Gastroesophageal sphincter (tissue), 4 donors: ENCODE results near the gene SLC18A2. TPM values are rescaled to one million over a fixed set of nuclear protein-coding genes. Genes with fewer than 3 reads are reported as not detected.
A peak's percentile ranks its signal among the peaks of the same experiment; 100 is the strongest.

Source experiments
- ATAC-seq: fragments of 150-250 bp; one replicate; pipeline ENCODE4 v1.9.1; 2016; ENCODE audit warnings: mild to moderate bottlenecking, moderate library complexity
- H3K27ac ChIP-seq, 4 donors: fragments of 200-600 bp; sonication (generic) in 3 of 4; 1 replicate in 3 of 4; 2 replicates in 1 of 4; pipeline ENCODE4 v1.5.1; 2016 to 2019
- H3K27me3 ChIP-seq: fragments of 200-600 bp; sonication (generic); one replicate; pipeline ENCODE4 v1.5.1; 2019
- H3K36me3 ChIP-seq, 2 donors: fragments of 200-600 bp; sonication (generic); one replicate each; pipeline ENCODE4 v1.5.1; 2019; ENCODE audit warnings: control low read depth in 1 of 2
- H3K4me1 ChIP-seq, 3 donors: fragments of 200-600 bp; sonication (generic); 1 replicate in 2 of 3; 2 replicates in 1 of 3; pipeline ENCODE4 v1.5.1; 2016 to 2019; ENCODE audit warnings: control low read depth in 2 of 3
- H3K4me3 ChIP-seq, 2 donors: fragments of 200-600 bp; sonication (generic); one replicate each; pipeline ENCODE4 v1.5.1; 2019; ENCODE audit warnings: mild to moderate bottlenecking in 1 of 2, moderate library complexity in 1 of 2
- H3K9me3 ChIP-seq, 3 donors: fragments of 200-600 bp; sonication (generic); one replicate each; pipeline ENCODE4 v1.5.1; 2017 to 2019; ENCODE audit warnings: control low read depth in 2 of 3
- EP300 ChIP-seq: sonication (generic); formaldehyde crosslinking; IDR thresholded peaks from one replicate; pipeline ENCODE4 v1.6.1; 2017; ENCODE audit warnings: antibody characterized with exemption, mild to moderate bottlenecking
- POLR2A ChIP-seq, 2 donors: fragments of 450-650 bp; IDR thresholded peaks; one replicate each; pipeline ENCODE4 v1.6.1; 2017; ENCODE audit warnings: antibody characterized with exemption in 2 of 2, mild to moderate bottlenecking in 2 of 2, moderate library complexity in 1 of 2
- POLR2AphosphoS5 ChIP-seq: sonication (generic); formaldehyde crosslinking; IDR thresholded peaks from one replicate; pipeline ENCODE4 v1.6.1; 2017; ENCODE audit warnings: antibody characterized with exemption
- WGBS, 2 donors: methylation state at CpG; one replicate each; pipeline ENCODE4 v1.1.5; 2018; ENCODE audit warnings: low coverage in 1 of 2; 5-methylcytosine and 5-hydroxymethylcytosine counted together
- total RNA-seq, 4 donors: library from RNA; depleted of rRNA; stranded (reverse); fragments of >200 nt; gene quantifications; one replicate each; pipeline ENCODE4 v1.1.0, GENCODE V29; 2016
- TF ChIP-seq, protein P1 (sequence below), 4 experiments: fragments of 200-600 bp in 2 of 4; fragments of 450-650 bp in 2 of 4; sonication (generic) in 1 of 4; IDR thresholded peaks; one replicate each; pipeline ENCODE4 v1.5.1; 2017 to 2019; ENCODE audit warnings: antibody characterized with exemption in 4 of 4, mild to moderate bottlenecking in 2 of 4, moderate library complexity in 2 of 4

SLC18A2 gene
- total RNA-seq, 4 donors from 2014 or later = 0.82 to 1.9 (median 0.89) TPM

DNA sequence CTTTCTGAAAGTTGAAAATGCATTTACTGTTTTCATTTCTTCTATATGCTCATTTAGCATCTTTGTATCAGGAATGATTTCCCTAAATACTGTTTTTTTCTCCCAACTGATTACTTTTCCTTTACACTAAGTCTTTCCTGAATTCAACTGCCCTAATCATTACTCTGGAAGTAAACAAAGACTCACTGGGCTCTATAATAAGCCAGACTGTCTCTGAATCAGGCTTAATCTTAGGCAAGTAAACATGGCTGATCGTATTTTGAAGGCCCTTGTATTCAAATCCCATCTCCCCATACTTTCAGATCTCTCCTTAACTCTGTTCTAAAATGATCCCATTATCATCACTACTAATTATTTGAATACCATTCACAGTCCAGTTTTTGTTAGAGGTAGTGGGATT lies 72.7 kb downstream of the SLC18A2 start:
- no peak for ATAC-seq
- Histone ChIP-seq H3K27me3 (no peaks in the 10 kb centered on the region), H3K27ac (no peak overlapping the region), H3K36me3 (peaks cover 0 to 12% of the 10 kb centered on the region in 2 donors), H3K9me3 (no peaks in the 10 kb centered on the region), H3K4me1 (peaks cover 0 to under 1% (median 0%) of the 10 kb centered on the region in 3 donors), H3K4me3 (no peak overlapping the region)
- TF ChIP-seq POLR2AphosphoS5 = no peak
- no peak for TF ChIP-seq EP300
- TF ChIP-seq POLR2A (IDR thresholded peaks at IDR 0.05) = no peak
- TF ChIP-seq, protein P1, sequence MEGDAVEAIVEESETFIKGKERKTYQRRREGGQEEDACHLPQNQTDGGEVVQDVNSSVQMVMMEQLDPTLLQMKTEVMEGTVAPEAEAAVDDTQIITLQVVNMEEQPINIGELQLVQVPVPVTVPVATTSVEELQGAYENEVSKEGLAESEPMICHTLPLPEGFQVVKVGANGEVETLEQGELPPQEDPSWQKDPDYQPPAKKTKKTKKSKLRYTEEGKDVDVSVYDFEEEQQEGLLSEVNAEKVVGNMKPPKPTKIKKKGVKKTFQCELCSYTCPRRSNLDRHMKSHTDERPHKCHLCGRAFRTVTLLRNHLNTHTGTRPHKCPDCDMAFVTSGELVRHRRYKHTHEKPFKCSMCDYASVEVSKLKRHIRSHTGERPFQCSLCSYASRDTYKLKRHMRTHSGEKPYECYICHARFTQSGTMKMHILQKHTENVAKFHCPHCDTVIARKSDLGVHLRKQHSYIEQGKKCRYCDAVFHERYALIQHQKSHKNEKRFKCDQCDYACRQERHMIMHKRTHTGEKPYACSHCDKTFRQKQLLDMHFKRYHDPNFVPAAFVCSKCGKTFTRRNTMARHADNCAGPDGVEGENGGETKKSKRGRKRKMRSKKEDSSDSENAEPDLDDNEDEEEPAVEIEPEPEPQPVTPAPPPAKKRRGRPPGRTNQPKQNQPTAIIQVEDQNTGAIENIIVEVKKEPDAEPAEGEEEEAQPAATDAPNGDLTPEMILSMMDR (IDR thresholded peaks at IDR 0.05) = no peak
- 94 to 100% methylated on average over 1 of the region's 1 CpG for WGBS, 2 donors

DNA sequence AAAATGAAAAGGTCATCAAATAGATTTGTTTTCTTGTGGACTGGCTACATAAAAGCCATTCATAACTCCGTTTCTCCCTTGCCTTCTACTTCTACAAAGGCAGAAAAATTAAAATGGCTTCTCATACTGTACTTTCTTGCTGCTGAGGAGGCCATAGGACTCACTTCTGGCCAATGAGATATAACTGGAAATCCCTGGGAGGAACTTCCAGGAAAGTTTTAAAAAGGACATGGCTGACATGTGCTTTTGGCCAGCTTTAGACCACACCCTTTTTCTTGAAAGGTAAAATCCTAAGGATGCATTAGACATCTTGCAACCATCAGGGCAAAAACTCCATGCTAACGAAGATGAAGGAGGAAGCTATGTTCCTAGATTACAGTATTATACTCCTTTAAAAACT lies 75.8 kb downstream of the SLC18A2 start:
- no peak for ATAC-seq
- no peaks in the 10 kb centered on the region for H3K9me3 ChIP-seq

DNA sequence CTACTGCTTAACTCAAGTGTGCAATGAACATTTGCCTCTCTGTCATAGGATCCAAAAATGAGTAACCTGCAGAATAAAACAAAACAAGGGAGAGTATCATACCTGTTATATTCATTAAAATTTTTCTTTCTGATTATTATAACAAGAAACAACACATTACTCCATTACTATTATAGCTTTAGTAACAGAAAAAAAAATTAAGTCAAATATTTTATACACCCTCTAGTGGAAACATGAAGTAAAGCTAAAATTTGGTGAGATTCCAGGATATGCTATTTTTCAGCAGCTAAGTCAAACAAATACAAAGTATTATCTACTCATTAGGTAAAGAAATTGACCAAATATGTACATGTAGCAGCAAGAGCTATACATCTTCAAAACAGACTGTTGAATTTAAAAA lies 78.0 kb downstream of the SLC18A2 start:
- Histone ChIP-seq H3K36me3 (peaks cover 0 to 12% of the 10 kb centered on the region in 2 donors), H3K9me3 (no peaks in the 10 kb centered on the region), H3K4me3 (no peak overlapping the region), H3K27ac (no peak overlapping the region), H3K27me3 (no peaks in the 10 kb centered on the region), H3K4me1 (peaks cover 0 to 9% (median 0%) of the 10 kb centered on the region in 3 donors)
- TF ChIP-seq, protein P1 (IDR thresholded peaks at IDR 0.05) = peak in 3 of 4 experiments; percentile 15 to 36 (median 16)
- TF ChIP-seq POLR2A (IDR thresholded peaks at IDR 0.05) = no peak
- no peak for ATAC-seq

More for the DNA sequence above, 75.8 kb downstream of the SLC18A2 start:
- no peaks in the 10 kb centered on the region for H3K27me3 ChIP-seq
- H3K27ac ChIP-seq = no peak overlapping the region
- H3K36me3 ChIP-seq = peaks cover 0 to 12% of the 10 kb centered on the region in 2 donors
- 89 to 96% methylated on average over 2 of the region's 2 CpGs for WGBS, 2 donors
- no peak overlapping the region for H3K4me3 ChIP-seq
- TF ChIP-seq POLR2AphosphoS5 = no peak
- TF ChIP-seq EP300 = no peak
- TF ChIP-seq POLR2A (IDR thresholded peaks at IDR 0.05) = no peak
- TF ChIP-seq, protein P1 (IDR thresholded peaks at IDR 0.05) = no peak
- H3K4me1 ChIP-seq = peaks cover 0 to 9% (median 0%) of the 10 kb centered on the region in 3 donors

DNA sequence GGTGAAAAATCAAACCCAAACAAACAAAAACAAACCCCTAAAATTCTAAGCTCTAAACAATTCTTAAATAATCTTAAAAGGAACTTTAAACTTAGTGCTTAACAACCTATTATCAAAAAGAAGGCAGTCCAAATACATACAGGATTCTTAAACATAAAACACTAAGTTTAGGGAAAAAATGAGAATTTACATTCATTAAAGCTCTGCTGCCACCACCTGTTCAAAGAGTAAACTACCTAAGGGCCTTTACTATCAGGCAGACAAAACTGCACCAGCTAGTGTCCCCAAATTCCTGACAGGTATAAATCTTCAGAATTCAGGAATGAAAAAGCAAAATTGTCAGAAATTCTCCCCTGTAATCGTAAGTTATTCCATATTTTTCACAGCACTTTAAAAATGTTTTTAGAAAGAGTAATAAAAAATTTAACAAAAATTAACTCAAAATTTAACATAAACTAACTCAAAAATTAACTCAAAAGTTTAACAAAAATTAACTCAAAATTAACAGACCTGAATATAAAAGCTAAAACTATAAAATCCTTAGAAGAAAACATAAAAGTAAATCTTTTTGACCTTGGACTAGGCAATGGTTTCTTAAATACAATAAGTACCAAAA lies 79.2 kb downstream of the SLC18A2 start:
- 75 to 80% methylated on average over 1 of the region's 1 CpG for WGBS, 2 donors

DNA sequence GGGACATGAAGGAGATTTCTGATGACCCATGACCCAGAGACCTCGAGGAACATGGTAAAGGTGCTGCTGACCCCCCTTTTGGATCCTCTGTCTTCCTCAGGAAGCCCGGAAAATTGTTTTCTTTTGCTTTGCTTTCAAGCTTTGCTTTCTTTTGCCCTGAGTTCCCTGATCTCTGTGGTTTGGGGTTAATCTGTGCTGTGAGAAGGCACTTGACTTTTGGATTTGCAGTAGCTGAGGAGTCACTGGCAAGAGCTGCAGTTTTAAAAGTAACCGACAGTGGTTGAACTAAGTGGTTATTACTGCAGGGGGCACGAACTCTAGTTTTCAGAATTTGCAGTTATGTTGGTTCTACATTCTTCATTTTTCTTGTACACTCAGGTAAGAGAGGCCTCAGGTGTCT lies 81.3 kb downstream of the SLC18A2 start:
- Histone ChIP-seq H3K27ac (no peak overlapping the region), H3K36me3 (peaks cover 0 to 7% of the 10 kb centered on the region in 2 donors), H3K4me1 (peaks cover 0 to 9% (median 0%) of the 10 kb centered on the region in 3 donors), H3K27me3 (no peaks in the 10 kb centered on the region), H3K9me3 (no peaks in the 10 kb centered on the region), H3K4me3 (no peak overlapping the region)
- WGBS, 2 donors = 54 to 83% methylated on average over 4 of the region's 4 CpGs
- no peak for ATAC-seq
- no peak for TF ChIP-seq POLR2A (IDR thresholded peaks at IDR 0.05)
- TF ChIP-seq, protein P1 (IDR thresholded peaks at IDR 0.05) = no peak
- no peak for TF ChIP-seq EP300
- TF ChIP-seq POLR2AphosphoS5 = no peak

More for the DNA sequence above, 79.2 kb downstream of the SLC18A2 start:
- ATAC-seq = no peak
- no peak for TF ChIP-seq POLR2A (IDR thresholded peaks at IDR 0.05)
- TF ChIP-seq, protein P1 (IDR thresholded peaks at IDR 0.05) = peak; percentile 9 to 51 (median 24)
- Histone ChIP-seq H3K4me3 (no peak overlapping the region), H3K9me3 (no peaks in the 10 kb centered on the region), H3K36me3 (peaks cover 0 to 12% of the 10 kb centered on the region in 2 donors), H3K27ac (no peak overlapping the region), H3K4me1 (peaks cover 0 to 9% (median 0%) of the 10 kb centered on the region in 3 donors), H3K27me3 (no peaks in the 10 kb centered on the region)
